Measurements from ENCODE around the gene BANP. TPM values are rescaled to one million over a fixed set of nuclear protein-coding genes. Genes with fewer than 3 reads are reported as not detected.

BANP gene
- total and polyA plus RNA-seq, 2 donors (not counting 3 experiments of a cell fraction or from before 2014, with no cell fraction given), result 22.4 to 33.8 TPM

DNA sequence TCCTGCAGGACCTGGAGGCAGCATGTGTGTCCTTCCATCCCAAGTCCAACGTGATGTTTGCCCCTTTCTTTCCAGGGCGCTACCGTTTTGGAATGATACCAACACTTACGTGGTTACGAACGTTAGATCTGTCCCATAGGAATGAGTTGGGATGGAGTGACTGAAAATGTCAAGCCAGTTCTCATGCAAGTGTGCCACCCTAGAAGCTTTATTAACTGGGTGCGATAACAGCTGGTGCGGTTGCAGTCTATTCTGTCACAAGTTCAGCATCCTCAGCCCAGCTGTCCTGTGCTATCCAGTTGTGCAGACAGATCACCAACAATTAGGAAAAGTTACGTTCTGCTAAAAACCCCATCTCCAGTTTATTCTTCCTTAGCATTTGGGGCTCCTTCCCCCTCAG is 52.5 kb downstream of the BANP start:
- no peak for FAIRE-seq
- intact Hi-C loops (cut with micrococcal nuclease), result no loop called here
- POLR2A ChIA-PET, result no interaction called here
- Histone ChIP-seq H3K36me3 (ENCODE audit: control insufficient read depth in 2 of 2, extremely low read depth in 1 of 2, insufficient read depth in 2 of 2, low read length in 2 of 2) (peaks cover 0 to 10% of the 10 kb centered on the region in 2 experiments), H3K4me2 (ENCODE audit: insufficient read depth, low read length) (no peak overlapping the region), H2AFZ (ENCODE audit: low read depth, low read length) (no peak overlapping the region), H3K27ac (ENCODE audit: insufficient read depth, low read depth, low read length) (no peak overlapping the region), H3K9me3 (replicated peaks; ENCODE audit: control insufficient read depth, insufficient read depth, low read length) (no peaks in the 10 kb centered on the region), H3K4me1 (ENCODE audit: control insufficient read depth, extremely low read depth, insufficient read depth, low read length) (no peaks in the 10 kb centered on the region), H3K9me1 (replicated peaks; ENCODE audit: control insufficient read depth, extremely low read depth, insufficient read depth, low read length) (no peaks in the 10 kb centered on the region), H3K27me3 (ENCODE audit: control insufficient read depth in 2 of 2, insufficient read depth in 2 of 2, low read length in 2 of 2) (no peaks in the 10 kb centered on the region), H3K79me2 (ENCODE audit: control insufficient read depth, insufficient read depth, low read length) (no peaks in the 10 kb centered on the region), H4K20me1 (replicated peaks; ENCODE audit: control insufficient read depth, extremely low read depth, insufficient read depth, low read length) (peaks cover 2% of the 10 kb centered on the region), H3K9ac (replicated peaks; ENCODE audit: extremely low read depth, insufficient read depth, low read length) (no peak overlapping the region), H3K4me3 (replicated peaks in 1 of 3; ENCODE audit: insufficient read depth in 1 of 3, low read depth in 1 of 3, low read length in 3 of 3) (no peak overlapping the region)
- dilution Hi-C loops (cut with MboI; ENCODE audit: extremely low pct_ligation_motif_present, low sequenced_read_pairs), result no loop called here
- no peak for DNase-seq (ENCODE audit: low read depth, low spot score)
- CTCF ChIA-PET, result no interaction called here
- TF ChIP-seq GATA2 (IDR thresholded peaks at IDR 0.05; ENCODE audit: insufficient read depth, insufficient read length, low read depth, low read length) (no peak), MYC (IDR thresholded peaks at IDR 0.05; ENCODE audit: low read depth, low read length) (no peak), EZH2 (IDR thresholded peaks at IDR 0.05; ENCODE audit: borderline replicate concordance, low read depth, low read length, severe bottlenecking) (no peak), JUN (IDR thresholded peaks at IDR 0.05; ENCODE audit: borderline replicate concordance, insufficient read depth, insufficient read length, low read depth) (no peak)
- TF ChIP-seq, protein P1, sequence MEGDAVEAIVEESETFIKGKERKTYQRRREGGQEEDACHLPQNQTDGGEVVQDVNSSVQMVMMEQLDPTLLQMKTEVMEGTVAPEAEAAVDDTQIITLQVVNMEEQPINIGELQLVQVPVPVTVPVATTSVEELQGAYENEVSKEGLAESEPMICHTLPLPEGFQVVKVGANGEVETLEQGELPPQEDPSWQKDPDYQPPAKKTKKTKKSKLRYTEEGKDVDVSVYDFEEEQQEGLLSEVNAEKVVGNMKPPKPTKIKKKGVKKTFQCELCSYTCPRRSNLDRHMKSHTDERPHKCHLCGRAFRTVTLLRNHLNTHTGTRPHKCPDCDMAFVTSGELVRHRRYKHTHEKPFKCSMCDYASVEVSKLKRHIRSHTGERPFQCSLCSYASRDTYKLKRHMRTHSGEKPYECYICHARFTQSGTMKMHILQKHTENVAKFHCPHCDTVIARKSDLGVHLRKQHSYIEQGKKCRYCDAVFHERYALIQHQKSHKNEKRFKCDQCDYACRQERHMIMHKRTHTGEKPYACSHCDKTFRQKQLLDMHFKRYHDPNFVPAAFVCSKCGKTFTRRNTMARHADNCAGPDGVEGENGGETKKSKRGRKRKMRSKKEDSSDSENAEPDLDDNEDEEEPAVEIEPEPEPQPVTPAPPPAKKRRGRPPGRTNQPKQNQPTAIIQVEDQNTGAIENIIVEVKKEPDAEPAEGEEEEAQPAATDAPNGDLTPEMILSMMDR (IDR thresholded peaks at IDR 0.05; ENCODE audit: extremely low read depth in 1 of 2, insufficient read depth in 1 of 2, low read depth in 1 of 2, low read length in 2 of 2), result no peak
- no TSS peak for BruUV-seq (replicated peaks)

DNA sequence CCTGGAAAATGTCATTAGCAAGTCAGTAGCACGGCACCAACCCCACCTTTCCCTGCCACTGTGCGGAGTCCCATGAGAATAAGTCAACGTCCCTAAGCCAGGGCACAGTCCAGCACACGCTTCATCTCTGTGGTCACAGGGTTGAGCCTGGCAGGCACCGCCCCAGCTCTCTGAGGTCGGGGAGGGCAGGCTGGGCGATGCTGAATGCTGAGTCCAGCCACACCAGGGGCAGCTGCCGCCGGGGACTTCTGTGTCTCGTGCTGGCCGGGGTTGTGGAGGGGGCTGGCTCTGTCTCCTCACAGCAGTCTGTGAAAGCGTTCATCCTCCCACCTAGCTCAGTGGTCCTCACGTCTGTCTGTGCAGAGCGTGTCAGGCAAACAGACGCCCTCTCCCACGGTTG is 53.2 kb downstream of the BANP start:
- DNase-seq (ENCODE audit: low read depth, low spot score) (no peak), FAIRE-seq (no peak)
- POLR2A ChIA-PET, result no interaction called here
- dilution Hi-C loops (cut with MboI; ENCODE audit: extremely low pct_ligation_motif_present, low sequenced_read_pairs) (no loop called here), intact Hi-C loops (cut with micrococcal nuclease) (no loop called here)
- Histone ChIP-seq H3K9me3 (replicated peaks; ENCODE audit: control insufficient read depth, insufficient read depth, low read length) (no peaks in the 10 kb centered on the region), H3K4me1 (ENCODE audit: control insufficient read depth, extremely low read depth, insufficient read depth, low read length) (no peaks in the 10 kb centered on the region), H2AFZ (ENCODE audit: low read depth, low read length) (no peak overlapping the region), H3K4me2 (ENCODE audit: insufficient read depth, low read length) (no peak overlapping the region), H4K20me1 (replicated peaks; ENCODE audit: control insufficient read depth, extremely low read depth, insufficient read depth, low read length) (peaks cover 2% of the 10 kb centered on the region), H3K36me3 (ENCODE audit: control insufficient read depth in 2 of 2, extremely low read depth in 1 of 2, insufficient read depth in 2 of 2, low read length in 2 of 2) (peaks cover 0 to 10% of the 10 kb centered on the region in 2 experiments), H3K9ac (replicated peaks; ENCODE audit: extremely low read depth, insufficient read depth, low read length) (no peak overlapping the region), H3K79me2 (ENCODE audit: control insufficient read depth, insufficient read depth, low read length) (no peaks in the 10 kb centered on the region), H3K4me3 (replicated peaks in 1 of 3; ENCODE audit: insufficient read depth in 1 of 3, low read depth in 1 of 3, low read length in 3 of 3) (no peak overlapping the region), H3K27me3 (ENCODE audit: control insufficient read depth in 2 of 2, insufficient read depth in 2 of 2, low read length in 2 of 2) (no peaks in the 10 kb centered on the region), H3K27ac (ENCODE audit: insufficient read depth, low read depth, low read length) (no peak overlapping the region), H3K9me1 (replicated peaks; ENCODE audit: control insufficient read depth, extremely low read depth, insufficient read depth, low read length) (no peaks in the 10 kb centered on the region)
- CTCF ChIA-PET, result no interaction called here
- TF ChIP-seq MYC (IDR thresholded peaks at IDR 0.05; ENCODE audit: low read depth, low read length) (no peak), POLR2AphosphoS5 (IDR thresholded peaks at IDR 0.05; ENCODE audit: insufficient read depth, low read depth, low read length) (no peak), EZH2 (IDR thresholded peaks at IDR 0.05; ENCODE audit: borderline replicate concordance, low read depth, low read length, severe bottlenecking) (no peak), GATA2 (IDR thresholded peaks at IDR 0.05; ENCODE audit: insufficient read depth, insufficient read length, low read depth, low read length) (no peak), POLR2A (IDR thresholded peaks at IDR 0.05; ENCODE audit: low read depth, low read length) (no peak), FOS (IDR thresholded peaks at IDR 0.05; ENCODE audit: borderline replicate concordance, insufficient read depth, low read length) (no peak)
- TF ChIP-seq, protein P1 (IDR thresholded peaks at IDR 0.05; ENCODE audit: extremely low read depth in 1 of 2, insufficient read depth in 1 of 2, low read depth in 1 of 2, low read length in 2 of 2), result no peak
- TF ChIP-seq, protein P2, sequence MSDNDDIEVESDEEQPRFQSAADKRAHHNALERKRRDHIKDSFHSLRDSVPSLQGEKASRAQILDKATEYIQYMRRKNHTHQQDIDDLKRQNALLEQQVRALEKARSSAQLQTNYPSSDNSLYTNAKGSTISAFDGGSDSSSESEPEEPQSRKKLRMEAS (IDR thresholded peaks at IDR 0.05; ENCODE audit: insufficient read depth, insufficient read length), result no peak
- BruUV-seq (replicated peaks), result no TSS peak

All from endothelial cell of umbilical vein (primary cell).